Ovary (tissue), 3 donors: ENCODE results near the gene KIF13A.

Experiments used
- EP300 ChIP-seq: sonication (generic); formaldehyde crosslinking; IDR thresholded peaks from one replicate; pipeline ENCODE4 v1.6.1; 2017; ENCODE audit warnings: antibody characterized with exemption
- POLR2A ChIP-seq: fragments of 450-650 bp; IDR thresholded peaks from one replicate; pipeline ENCODE4 v1.6.1; 2017; ENCODE audit warnings: antibody characterized with exemption, mild to moderate bottlenecking, moderate library complexity
- TF ChIP-seq, protein P1 (sequence below), 3 donors: fragments of 450-650 bp in 2 of 3; fragments of 200-600 bp in 1 of 3; IDR thresholded peaks; one replicate each; pipeline versions ENCODE4 v1.5.1 to v1.8.0; 2016 to 2022; ENCODE audit warnings: antibody characterized with exemption in 3 of 3, mild to moderate bottlenecking in 1 of 3
- donor health status: DM: no; HTN: no; CAD: no.

DNA sequence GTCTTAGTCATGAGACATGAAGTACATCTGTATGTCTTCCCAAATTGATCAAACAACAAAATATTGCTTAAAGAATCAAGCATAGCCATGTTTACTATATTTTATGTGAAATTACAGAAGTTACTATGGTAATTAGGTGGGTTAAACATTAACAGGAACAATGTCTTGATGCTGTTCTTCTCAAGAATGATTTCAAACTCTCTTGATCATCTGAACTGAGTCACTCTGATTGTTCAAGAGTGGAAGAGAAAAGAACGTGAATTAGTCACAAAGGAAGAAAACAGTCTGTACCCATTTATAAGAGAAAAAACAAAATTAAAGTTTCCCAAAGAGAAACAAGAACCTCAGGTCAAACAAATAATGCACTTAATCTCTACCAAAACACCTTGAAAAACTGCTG, 218.6 kb downstream of the KIF13A start:
- TF ChIP-seq, protein P1, sequence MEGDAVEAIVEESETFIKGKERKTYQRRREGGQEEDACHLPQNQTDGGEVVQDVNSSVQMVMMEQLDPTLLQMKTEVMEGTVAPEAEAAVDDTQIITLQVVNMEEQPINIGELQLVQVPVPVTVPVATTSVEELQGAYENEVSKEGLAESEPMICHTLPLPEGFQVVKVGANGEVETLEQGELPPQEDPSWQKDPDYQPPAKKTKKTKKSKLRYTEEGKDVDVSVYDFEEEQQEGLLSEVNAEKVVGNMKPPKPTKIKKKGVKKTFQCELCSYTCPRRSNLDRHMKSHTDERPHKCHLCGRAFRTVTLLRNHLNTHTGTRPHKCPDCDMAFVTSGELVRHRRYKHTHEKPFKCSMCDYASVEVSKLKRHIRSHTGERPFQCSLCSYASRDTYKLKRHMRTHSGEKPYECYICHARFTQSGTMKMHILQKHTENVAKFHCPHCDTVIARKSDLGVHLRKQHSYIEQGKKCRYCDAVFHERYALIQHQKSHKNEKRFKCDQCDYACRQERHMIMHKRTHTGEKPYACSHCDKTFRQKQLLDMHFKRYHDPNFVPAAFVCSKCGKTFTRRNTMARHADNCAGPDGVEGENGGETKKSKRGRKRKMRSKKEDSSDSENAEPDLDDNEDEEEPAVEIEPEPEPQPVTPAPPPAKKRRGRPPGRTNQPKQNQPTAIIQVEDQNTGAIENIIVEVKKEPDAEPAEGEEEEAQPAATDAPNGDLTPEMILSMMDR (IDR thresholded peaks at IDR 0.05), result no peak
- TF ChIP-seq POLR2A, result no peak
- no peak for TF ChIP-seq EP300
